Endothelial cell of umbilical vein (primary cell): ENCODE measurements around the gene CNTNAP2. TPM values are rescaled to one million over a fixed set of nuclear protein-coding genes. Genes with fewer than 3 reads are reported as not detected.

Source experiments
- BruUV-seq: library from RNA; stranded (reverse); fragments of 400-500 nt; replicated peaks from 2 replicates; lab custom pipeline; 2021; lab: Mats Ljungman, UMichigan
- CTCF ChIA-PET: fragments of 300-600, 350-600 bp; sonication (Branson Sonifier 250); formaldehyde crosslinking; loops from one replicate; lab custom pipeline; 2021; ENCODE audit warnings: antibody characterized with exemption, inconsistent platforms; lab: Charles Lee
- POLR2A ChIA-PET: fragments of 300-600, 350-600 bp; sonication (Branson Sonifier 250); formaldehyde crosslinking; loops from one replicate; lab custom pipeline; 2021; ENCODE audit warnings: antibody characterized with exemption, inconsistent platforms; lab: Charles Lee
- DNase-seq: peaks from one replicate; pipeline ENCODE4 v3.0.0-alpha.2; 2011; ENCODE audit warnings: low read depth, low spot score
- FAIRE-seq: peaks from 2 replicates; lab custom pipeline; 2011; peaks lifted over from hg19 to GRCh38; lab: Jason Lieb, UNC
- H2AFZ ChIP-seq: 2 replicates; pipeline ENCODE4 v1.6.0; 2012; ENCODE audit warnings: low read depth, low read length, control low read depth, inconsistent platforms
- H3K27ac ChIP-seq: 2 replicates; pipeline ENCODE4 v1.5.1; 2011; ENCODE audit warnings: low read depth, mild to moderate bottlenecking, control low read depth, low read length, moderate library complexity; ENCODE audit not compliant: insufficient read depth
- H3K27me3 ChIP-seq, 2 experiments: 2 replicates each; pipeline versions ENCODE4 v1.6.0 to v1.6.1; 2011; ENCODE audit warnings: low read length in 2 of 2, mixed read lengths in 1 of 2; ENCODE audit not compliant: control insufficient read depth in 2 of 2, insufficient read depth in 2 of 2
- H3K36me3 ChIP-seq, 2 experiments: 2 replicates in 1 of 2; 3 replicates in 1 of 2; pipeline ENCODE4 v1.5.1; 2011; ENCODE audit warnings: low read length in 2 of 2, mild to moderate bottlenecking in 1 of 2, moderate library complexity in 1 of 2; ENCODE audit not compliant: control insufficient read depth in 2 of 2, insufficient read depth in 2 of 2; ENCODE audit errors: extremely low read depth in 1 of 2
- H3K4me1 ChIP-seq: 3 replicates; pipeline ENCODE4 v1.5.1; 2011; ENCODE audit warnings: mild to moderate bottlenecking, low read length; ENCODE audit not compliant: control insufficient read depth, insufficient read depth; ENCODE audit errors: extremely low read depth
- H3K4me2 ChIP-seq: 2 replicates; pipeline ENCODE4 v1.6.1; 2011; ENCODE audit warnings: low read length, control low read depth, mixed read lengths; ENCODE audit not compliant: insufficient read depth
- H3K4me3 ChIP-seq, 3 experiments: fragments of 200-600 bp in 1 of 3; sonication (generic), shearing (Covaris generic) in 1 of 3; replicated peaks in 1 of 3; 2 replicates each; pipeline ENCODE4 v1.5.1; 2011 to 2016; ENCODE audit warnings: control low read depth in 3 of 3, low read length in 3 of 3, mild to moderate bottlenecking in 2 of 3, inconsistent platforms in 1 of 3, low read depth in 1 of 3, moderate library complexity in 1 of 3; ENCODE audit not compliant: insufficient read depth in 1 of 3
- H3K79me2 ChIP-seq: 2 replicates; pipeline ENCODE4 v1.6.0; 2012; ENCODE audit warnings: low read length, inconsistent platforms; ENCODE audit not compliant: control insufficient read depth, insufficient read depth
- H3K9ac ChIP-seq: replicated peaks from 2 replicates; pipeline ENCODE3; 2011; ENCODE audit warnings: low read length, control low read depth; ENCODE audit not compliant: insufficient read depth; ENCODE audit errors: extremely low read depth
- H3K9me1 ChIP-seq: replicated peaks from 3 replicates; pipeline ENCODE4 v1.6.0; 2011; ENCODE audit warnings: mild to moderate bottlenecking, low read length; ENCODE audit not compliant: control insufficient read depth, insufficient read depth; ENCODE audit errors: extremely low read depth
- H3K9me3 ChIP-seq: replicated peaks from 2 replicates; pipeline ENCODE4 v1.5.1; 2012; ENCODE audit warnings: low read length, inconsistent platforms; ENCODE audit not compliant: control insufficient read depth, insufficient read depth
- H4K20me1 ChIP-seq: replicated peaks from 2 replicates; pipeline ENCODE3; 2011; ENCODE audit warnings: mild to moderate bottlenecking, low read length; ENCODE audit not compliant: control insufficient read depth, insufficient read depth; ENCODE audit errors: extremely low read depth
- CTCF ChIP-seq, 2 donors: IDR thresholded peaks; 1 replicate in 1 of 2; 2 replicates in 1 of 2; pipeline ENCODE4 v1.5.1; 2011; ENCODE audit warnings: low read length in 2 of 2, mild to moderate bottlenecking in 2 of 2, moderate library complexity in 2 of 2, control low read depth in 1 of 2, inconsistent platforms in 1 of 2, low read depth in 1 of 2; ENCODE audit not compliant: insufficient read depth in 1 of 2; ENCODE audit errors: extremely low read depth in 1 of 2
- EZH2 ChIP-seq: IDR thresholded peaks from 2 replicates; pipeline ENCODE4 v1.6.1; 2012; ENCODE audit warnings: borderline replicate concordance, low read depth, mild to moderate bottlenecking, moderate library complexity, low read length, inconsistent platforms; ENCODE audit not compliant: severe bottlenecking
- FOS ChIP-seq: IDR thresholded peaks from 2 replicates; pipeline ENCODE4 v1.6.1; 2011; ENCODE audit warnings: mild to moderate bottlenecking, low read length, moderate library complexity, borderline replicate concordance; ENCODE audit not compliant: insufficient read depth
- GATA2 ChIP-seq: IDR thresholded peaks from 2 replicates; pipeline ENCODE4 v1.7.0; 2011; ENCODE audit warnings: low read depth, mild to moderate bottlenecking, moderate library complexity, mixed read lengths, low read length; ENCODE audit not compliant: insufficient read length, insufficient read depth
- JUN ChIP-seq: IDR thresholded peaks from 2 replicates; pipeline ENCODE4 v1.6.1; 2011; ENCODE audit warnings: borderline replicate concordance, low read depth; ENCODE audit not compliant: insufficient read length, insufficient read depth
- MAX ChIP-seq: IDR thresholded peaks from 2 replicates; pipeline ENCODE4 v1.6.1; 2011; ENCODE audit not compliant: insufficient read depth, insufficient read length
- MYC ChIP-seq: IDR thresholded peaks from one replicate; pipeline ENCODE4 v1.6.1; 2011; ENCODE audit warnings: mild to moderate bottlenecking, low read depth, low read length
- POLR2A ChIP-seq: IDR thresholded peaks from 2 replicates; pipeline ENCODE4 v1.6.1; 2012; ENCODE audit warnings: low read depth, mild to moderate bottlenecking, control low read depth, low read length
- POLR2AphosphoS5 ChIP-seq: IDR thresholded peaks from 2 replicates; pipeline ENCODE4 v1.6.1; 2012; ENCODE audit warnings: low read depth, mild to moderate bottlenecking, control low read depth, low read length, moderate library complexity; ENCODE audit not compliant: insufficient read depth
- dilution Hi-C: fragments of 300-500 bp; cut with MboI; formaldehyde crosslinking; loops from one replicate; pipeline ENCODE4 v1.15.0; 2019; ENCODE audit warnings: low sequenced_read_pairs; ENCODE audit not compliant: extremely low pct_ligation_motif_present
- intact Hi-C: fragments of 100-400 bp; cut with micrococcal nuclease; formaldehyde crosslinking; loops from one replicate; pipeline ENCODE4 v1.10.0; 2022
- polyA plus RNA-seq, 4 experiments: library from polyadenylated mRNA; depleted of rRNA in 3 of 4; stranded (reverse) in 3 of 4; unstranded in 1 of 4; fragments of >200 nt; gene quantifications; 2 replicates each; pipeline versions ENCODE4 v1.2.1 to v1.2.3, GENCODE V29; 2011 to 2012; ENCODE audit warnings: missing spikeins in 1 of 4
- total RNA-seq: library from RNA; stranded (reverse); gene quantifications from 2 replicates; pipeline ENCODE4 v1.2.3, GENCODE V29; 2021

CNTNAP2 gene
- total and polyA plus RNA-seq, 2 donors (not counting 3 experiments of a cell fraction or from before 2014, with no cell fraction given) = not detected

DNA sequence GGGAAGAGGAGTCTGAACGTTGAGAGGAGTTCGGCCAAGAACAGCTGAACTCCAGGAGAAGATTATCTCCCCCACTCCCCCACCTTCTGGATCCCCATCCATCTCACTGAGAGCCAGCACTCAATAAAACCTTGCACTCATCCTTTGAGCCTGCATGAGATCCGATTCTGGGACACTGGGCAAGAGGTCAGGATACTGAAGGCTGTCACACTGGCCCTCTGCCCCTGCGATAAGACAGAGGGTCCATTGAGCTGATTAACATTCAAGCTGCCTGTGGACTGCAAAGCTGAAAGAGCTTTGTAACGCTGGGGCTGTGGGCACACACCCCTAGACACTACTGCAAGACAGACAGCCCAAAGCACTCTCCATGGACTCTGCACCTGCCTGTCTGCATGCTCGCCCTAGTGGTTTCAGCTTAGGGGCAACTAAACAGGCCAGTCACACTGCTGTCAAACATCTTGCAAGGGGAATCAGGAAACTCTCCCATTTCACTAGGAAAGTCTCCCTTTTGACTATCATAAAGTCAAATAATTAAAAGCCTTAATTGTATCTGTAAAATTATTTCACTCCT, 42.3 kb upstream of the CNTNAP2 start:
- intact Hi-C loops (no loop called here), dilution Hi-C loops (no loop called here)
- Histone ChIP-seq H3K36me3 (no peaks in the 10 kb centered on the region), H3K9ac (no peak overlapping the region), H3K4me1 (no peaks in the 10 kb centered on the region), H3K9me1 (no peaks in the 10 kb centered on the region), H3K27me3 (no peaks in the 10 kb centered on the region), H3K79me2 (no peaks in the 10 kb centered on the region), H4K20me1 (no peaks in the 10 kb centered on the region), H3K4me3 (no peak overlapping the region), H3K27ac (no peak overlapping the region), H3K9me3 (peaks cover 2% of the 10 kb centered on the region), H2AFZ (no peak overlapping the region), H3K4me2 (no peak overlapping the region)
- ChIA-PET CTCF (no interaction called here), POLR2A (no interaction called here)
- TF ChIP-seq GATA2 (no peak), FOS (no peak), MYC (no peak), JUN (no peak), CTCF (IDR thresholded peaks at IDR 0.05; ENCODE audit: extremely low read depth in 1 of 2, insufficient read depth in 1 of 2, low read depth in 1 of 2, low read length in 2 of 2) (no peak), MAX (no peak), POLR2A (no peak), EZH2 (no peak), POLR2AphosphoS5 (no peak)
- DNase-seq (no peak), FAIRE-seq (no peak)
- BruUV-seq = no TSS peak
